Right hindlimb (tissue), 1 donor: ENCODE results near the gene ITPKC.
"Not testable (repeated sequence)": the region's sequence is repeated elsewhere in the genome, so short reads cannot be mapped to it uniquely, and the experiment has no call there.

Source experiments
- DNase-seq: peaks from one replicate; pipeline ENCODE4 v3.0.0-alpha.2; 2018

The ITPKC gene

DNA sequence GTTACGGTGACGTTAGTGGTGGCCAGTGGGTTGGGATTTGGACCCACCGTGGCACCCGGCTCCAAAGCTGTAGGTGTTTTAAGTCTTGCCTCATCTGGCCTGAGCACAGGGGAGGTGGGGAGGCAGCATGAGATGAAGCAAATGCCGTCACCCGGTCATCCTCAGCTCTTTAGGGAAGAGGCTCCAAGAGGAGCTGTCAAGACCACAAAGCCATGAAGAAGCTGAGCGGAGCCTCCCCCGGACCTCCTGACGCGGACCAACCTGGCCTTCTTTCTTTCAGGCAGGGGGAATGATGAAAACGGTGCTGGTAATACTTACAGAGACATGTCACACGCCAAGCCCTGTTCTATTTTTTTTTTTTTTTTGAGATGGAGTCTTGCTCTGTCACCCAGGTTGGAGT is 26.0 kb downstream of the ITPKC start:
- DNase-seq = no peak

DNA sequence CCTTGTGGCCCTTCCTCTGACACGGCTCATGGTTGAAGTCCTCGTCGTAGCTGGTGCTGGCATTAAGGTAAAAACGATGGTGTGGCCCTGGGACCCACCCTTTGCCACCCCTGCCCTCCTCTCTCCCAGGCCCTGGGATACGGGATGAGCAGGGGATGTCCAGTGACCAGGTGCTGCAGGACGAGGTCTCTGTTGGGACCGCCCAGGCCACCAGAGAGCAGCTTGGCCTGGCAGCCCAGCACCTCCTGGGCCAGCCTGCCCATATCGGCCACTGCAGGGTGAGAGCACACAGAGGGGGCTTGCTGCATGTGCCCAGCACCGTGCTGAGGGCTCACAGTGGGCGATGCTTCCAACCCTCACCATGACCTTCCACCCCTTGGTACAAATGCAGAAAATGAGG is 27.0 kb downstream of the ITPKC start:
- no peak for DNase-seq

GRCh38 chr19:40744554-40745401 is 27.9 kb downstream of the ITPKC start:
- no peak for DNase-seq

DNA sequence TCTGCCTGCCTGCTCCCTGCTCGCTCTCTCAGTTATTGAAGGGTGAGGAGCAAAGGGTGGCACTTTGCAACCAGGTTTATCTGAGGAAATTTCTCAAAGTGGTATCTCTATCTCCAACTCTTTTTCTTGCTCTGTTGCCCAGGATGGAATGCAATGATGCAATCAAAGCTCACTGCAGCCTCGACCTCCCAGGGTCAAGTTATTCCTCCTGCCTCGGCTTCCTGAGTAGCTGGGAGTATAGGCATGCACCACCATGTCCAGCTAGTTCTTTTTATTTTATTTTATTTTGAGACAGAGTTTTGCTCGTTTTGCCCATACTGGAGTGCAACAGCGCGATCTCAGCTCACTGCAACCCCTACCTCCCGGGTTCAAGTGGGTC is 28.5 kb downstream of the ITPKC start:
- DNase-seq = no peak

GRCh38 chr19:40747536-40747935 is 30.6 kb downstream of the ITPKC start:
- DNase-seq = no peak

DNA sequence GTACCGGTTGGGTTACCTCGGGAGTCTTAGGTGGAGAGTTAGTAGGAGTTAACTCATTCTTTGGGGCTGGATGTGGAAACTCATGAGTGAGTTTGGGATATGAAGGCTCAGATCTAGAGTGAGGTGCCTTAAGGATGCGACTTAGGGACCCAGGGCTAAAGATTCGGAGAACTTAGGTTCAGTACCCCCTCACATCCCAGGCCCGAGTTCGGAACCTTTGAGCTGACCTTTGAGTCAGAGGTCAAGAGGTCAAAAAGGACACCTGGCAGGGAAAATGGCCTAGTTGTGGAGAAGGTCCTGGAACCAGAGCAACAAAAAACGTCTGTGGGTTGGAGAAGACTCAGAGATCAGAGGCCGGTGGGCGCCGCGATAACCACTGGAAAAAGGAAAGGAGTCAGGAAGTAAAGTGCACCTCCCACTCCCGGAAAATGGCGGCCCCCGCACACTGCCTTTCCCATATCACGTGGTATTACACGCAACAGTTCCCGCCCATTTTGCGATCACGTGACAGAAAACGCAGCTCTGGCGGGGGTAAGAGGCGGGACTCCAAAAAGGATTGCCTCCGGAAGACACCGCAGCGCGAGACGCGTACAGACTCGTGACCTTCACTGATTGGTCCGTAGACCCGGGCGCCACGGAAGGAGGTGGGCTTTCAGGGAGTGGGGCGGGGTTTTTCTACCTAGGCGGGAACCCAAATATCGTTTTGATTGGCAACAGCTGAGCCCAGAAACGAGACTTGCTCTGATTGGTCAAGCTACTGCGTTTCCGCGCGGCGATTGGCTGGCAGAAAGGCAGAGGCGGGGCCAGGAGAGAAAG is 33.4 kb downstream of the ITPKC start, which contains the start of gene ACTMAP:
Gene ACTMAP, minus strand, starts transcription at position 420 of the 816 bp plus-strand sequence. CDS start 674 bp downstream, outside the sequence.
- peak; percentile 100 for DNase-seq

DNA sequence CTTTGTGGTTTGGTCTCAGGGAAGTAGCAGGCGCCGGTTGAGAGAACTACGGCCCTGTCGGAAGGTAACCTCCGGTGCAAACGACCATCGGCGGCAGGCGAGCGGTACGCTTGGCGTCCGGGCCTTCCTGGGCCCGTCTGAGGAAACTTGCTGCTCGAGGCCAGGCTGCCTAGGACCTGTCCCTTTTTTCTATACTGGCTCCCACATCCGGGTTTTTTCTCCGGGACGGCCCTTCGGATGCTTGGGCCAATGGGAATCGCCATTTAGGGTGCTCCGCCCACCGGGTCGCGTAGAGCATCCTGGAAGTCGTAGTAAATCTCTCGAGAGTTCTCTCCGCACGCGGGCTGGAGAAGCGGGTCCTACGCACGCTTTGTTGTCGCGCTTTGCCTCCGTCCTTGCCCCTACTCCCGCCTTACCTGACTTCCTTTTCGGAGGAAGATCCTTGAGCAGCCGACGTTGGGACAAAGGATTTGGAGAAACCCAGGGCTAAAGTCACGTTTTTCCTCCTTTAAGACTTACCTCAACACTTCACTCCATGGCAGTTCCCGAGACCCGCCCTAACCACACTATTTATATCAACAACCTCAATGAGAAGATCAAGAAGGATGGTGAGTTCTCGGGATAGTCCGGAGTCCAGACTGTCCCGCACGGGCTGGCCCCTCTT is 34.1 kb downstream of the ITPKC start, which contains the start of gene SNRPA:
Gene SNRPA, plus strand, starts transcription at position 330 of the 664 bp plus-strand sequence. Its CDS starts 206 bp downstream, at position 536.
- peak; percentile 98 for DNase-seq

GRCh38 chr19:40752257-40752781 is 35.4 kb downstream of the ITPKC start:
- DNase-seq = no peak

- DNase-seq = no peak
Observed at GRCh38 chr19:40754611-40755247, 37.8 kb downstream of the ITPKC start.

DNA sequence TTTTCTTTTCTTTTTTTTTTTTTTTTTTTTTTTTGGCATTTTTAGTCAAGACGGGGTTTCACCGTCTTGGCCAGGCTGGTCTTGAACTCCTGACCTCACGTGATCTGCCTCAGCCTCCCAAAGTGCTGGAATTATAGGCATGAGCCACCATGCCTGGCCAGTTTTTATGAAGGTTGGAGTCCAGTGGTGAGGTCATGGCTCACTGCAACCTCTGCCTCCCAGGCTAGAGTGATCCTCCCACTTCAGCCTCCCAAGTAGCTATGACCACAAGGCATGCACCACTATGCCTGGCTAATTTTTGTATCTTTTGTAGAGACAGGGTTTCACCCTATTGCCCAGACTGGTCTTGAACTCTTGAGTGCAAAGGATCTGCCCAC is 38.3 kb downstream of the ITPKC start:
- no peak for DNase-seq

- no peak for DNase-seq
Observed at GRCh38 chr19:40755791-40756190, 38.9 kb downstream of the ITPKC start.

DNA sequence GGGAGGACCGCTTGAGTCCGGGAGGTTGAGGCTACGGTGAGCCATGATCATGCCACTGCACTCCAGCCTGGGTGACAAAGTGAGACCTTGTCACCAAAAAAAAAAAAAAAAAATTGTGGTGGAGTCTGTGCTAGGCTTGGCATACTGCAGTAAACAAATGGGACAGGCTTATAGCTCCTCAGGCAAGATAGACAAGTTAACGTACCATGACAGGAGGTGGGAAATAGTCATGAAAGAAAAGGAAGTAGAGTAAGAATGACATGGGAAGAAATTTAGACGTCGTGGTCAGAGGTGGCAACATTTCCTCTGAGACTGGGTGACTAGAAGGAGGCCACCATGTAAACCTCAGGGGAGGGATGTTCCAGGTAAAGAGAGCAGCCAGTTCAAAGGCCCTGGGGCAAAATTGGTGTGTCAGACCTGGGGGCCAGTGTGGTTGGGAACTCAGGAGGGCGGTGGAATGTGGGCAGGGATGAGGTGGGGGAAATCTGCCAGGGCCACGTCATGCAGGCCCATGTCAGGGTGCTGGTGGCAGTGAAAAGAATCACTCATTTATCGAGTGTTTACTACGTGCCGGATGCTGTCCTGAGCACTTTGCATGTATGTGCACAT is 39.7 kb downstream of the ITPKC start:
- DNase-seq = no peak

GRCh38 chr19:40758491-40758890 is 41.6 kb downstream of the ITPKC start:
- DNase-seq = no peak

GRCh38 chr19:40759352-40759751 is 42.4 kb downstream of the ITPKC start:
- no peak for DNase-seq

GRCh38 chr19:40762754-40763470 is 46.0 kb downstream of the ITPKC start:
- no peak for DNase-seq

GRCh38 chr19:40763526-40763925 is 46.6 kb downstream of the ITPKC start:
- no peak for DNase-seq

DNA sequence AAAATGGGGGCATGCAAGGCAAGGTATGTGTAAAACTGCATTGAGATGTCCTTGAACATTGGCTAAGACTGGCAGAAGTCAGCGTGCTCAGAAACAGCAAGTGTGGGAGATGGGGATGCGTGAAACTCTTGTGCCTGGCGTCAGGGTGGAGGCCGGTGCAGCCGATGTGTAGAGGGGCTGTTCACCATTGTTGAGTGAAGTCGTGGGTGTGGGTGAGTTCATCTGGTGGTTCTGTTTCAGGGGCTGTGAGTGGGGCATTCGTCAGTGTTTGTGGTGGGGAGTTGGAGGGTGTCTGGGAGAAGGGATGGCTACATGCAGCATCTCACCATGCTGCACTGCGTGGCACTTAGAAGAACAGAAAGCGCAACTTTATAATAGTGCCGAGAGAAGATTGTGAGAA is 47.1 kb downstream of the ITPKC start:
- no peak for DNase-seq

GRCh38 chr19:40766385-40766784 is 49.5 kb downstream of the ITPKC start:
- DNase-seq = not testable (repeated sequence)

GRCh38 chr19:40768869-40769268 is 52.0 kb downstream of the ITPKC start:
- no peak for DNase-seq

- DNase-seq = not testable (repeated sequence)
Observed at GRCh38 chr19:40771101-40771862, 54.4 kb downstream of the ITPKC start.
